Nephron (organoid): Measurements from ENCODE around the gene KLF3.

Experiments used
- H3K27ac Mint-ChIP-seq, 3 experiments: 2 replicates each; pipeline ENCODE4 v1.8.0; 2020; ENCODE audit warnings: mixed read lengths in 3 of 3, mild to moderate bottlenecking in 2 of 3, moderate library complexity in 1 of 3
- H3K27me3 Mint-ChIP-seq: 2 replicates; pipeline ENCODE4 v1.8.0; 2021; ENCODE audit warnings: low read depth, mild to moderate bottlenecking, moderate library complexity, mixed read lengths
- H3K36me3 Mint-ChIP-seq: 2 replicates; pipeline ENCODE4 v1.8.0; 2020; ENCODE audit warnings: low read depth, mixed read lengths
- H3K4me1 Mint-ChIP-seq: 2 replicates; pipeline ENCODE4 v1.8.0; 2020; ENCODE audit warnings: mixed read lengths
- H3K4me3 Mint-ChIP-seq, 3 experiments: 2 replicates each; pipeline ENCODE4 v1.8.0; 2020; ENCODE audit warnings: mild to moderate bottlenecking in 3 of 3, mixed read lengths in 3 of 3, moderate library complexity in 2 of 3
- H3K9me3 Mint-ChIP-seq: 2 replicates; pipeline ENCODE4 v1.8.0; 2020; ENCODE audit warnings: mixed read lengths
- CTCF ChIP-seq, 3 experiments: fragments of 200-600 bp; sonication (generic); IDR thresholded peaks; one replicate each; pipeline ENCODE4 v1.5.0; 2021; ENCODE audit warnings: antibody characterized with exemption in 3 of 3; ENCODE audit not compliant: unreplicated experiment in 3 of 3

The KLF3 gene

GRCh38 chr4:38663801-38664705 is at the start of gene KLF3:
Gene KLF3 (plus strand): TSS chr4:38664199. CDS start chr4:38680626, 16,427 bp downstream.
- Mint-ChIP-seq H3K27me3 (peaks cover 16% of the 10 kb centered on the region), H3K4me1 (peaks cover 50% of the 10 kb centered on the region), H3K36me3 (no peaks in the 10 kb centered on the region), H3K27ac (peak within 1 kb of the TSS; percentile 99 to 100 (median 99)), H3K9me3 (peaks cover 2% of the 10 kb centered on the region), H3K4me3 (peak within 1 kb of the TSS; percentile 93 to 98 (median 95))
- TF ChIP-seq CTCF (IDR thresholded peaks at IDR 0.05; ENCODE audit: unreplicated experiment in 3 of 3): no peak

GRCh38 chr4:38614231-38614630 is 49.8 kb upstream of the KLF3 start:
- Mint-ChIP-seq H3K9me3 (no peaks in the 10 kb centered on the region), H3K27ac (peak overlapping the region in 2 of 3 experiments; percentile 69 to 73), H3K27me3 (no peaks in the 10 kb centered on the region), H3K4me1 (peaks cover 37% of the 10 kb centered on the region), H3K36me3 (peaks cover 3% of the 10 kb centered on the region), H3K4me3 (no peak overlapping the region)
- TF ChIP-seq CTCF (IDR thresholded peaks at IDR 0.05; ENCODE audit: unreplicated experiment in 3 of 3): no peak

GRCh38 chr4:38615847-38616246 is 48.2 kb upstream of the KLF3 start:
- Mint-ChIP-seq H3K9me3 (no peaks in the 10 kb centered on the region), H3K27ac (no peak overlapping the region), H3K4me1 (peaks cover 32% of the 10 kb centered on the region), H3K4me3 (no peak overlapping the region), H3K27me3 (no peaks in the 10 kb centered on the region), H3K36me3 (peaks cover 3% of the 10 kb centered on the region)
- no peak for TF ChIP-seq CTCF (IDR thresholded peaks at IDR 0.05; ENCODE audit: unreplicated experiment in 3 of 3)

GRCh38 chr4:38618505-38618904 is 45.5 kb upstream of the KLF3 start:
- Mint-ChIP-seq H3K9me3 (no peaks in the 10 kb centered on the region), H3K36me3 (peaks cover 10% of the 10 kb centered on the region), H3K27ac (peak overlapping the region in 1 of 3 experiments; percentile 23), H3K4me3 (no peak overlapping the region), H3K4me1 (peaks cover 16% of the 10 kb centered on the region), H3K27me3 (no peaks in the 10 kb centered on the region)
- no peak for TF ChIP-seq CTCF (IDR thresholded peaks at IDR 0.05; ENCODE audit: unreplicated experiment in 3 of 3)

GRCh38 chr4:38619316-38619715 is 44.7 kb upstream of the KLF3 start:
- Mint-ChIP-seq H3K9me3 (no peaks in the 10 kb centered on the region), H3K27ac (no peak overlapping the region), H3K27me3 (no peaks in the 10 kb centered on the region), H3K36me3 (peaks cover 10% of the 10 kb centered on the region), H3K4me3 (no peak overlapping the region), H3K4me1 (peaks cover 11% of the 10 kb centered on the region)
- TF ChIP-seq CTCF (IDR thresholded peaks at IDR 0.05; ENCODE audit: unreplicated experiment in 3 of 3): no peak

GRCh38 chr4:38620065-38620464 is 43.9 kb upstream of the KLF3 start:
- H3K4me3 Mint-ChIP-seq: no peak overlapping the region
- H3K9me3 Mint-ChIP-seq: no peaks in the 10 kb centered on the region
- no peaks in the 10 kb centered on the region for H3K27me3 Mint-ChIP-seq
- H3K36me3 Mint-ChIP-seq: peaks cover 10% of the 10 kb centered on the region
- H3K27ac Mint-ChIP-seq: no peak overlapping the region
- no peak for TF ChIP-seq CTCF (IDR thresholded peaks at IDR 0.05; ENCODE audit: unreplicated experiment in 3 of 3)
- peaks cover 11% of the 10 kb centered on the region for H3K4me1 Mint-ChIP-seq
